ENCODE measurements around the gene SNAI3.

- no peak for TF ChIP-seq MXI1 (IDR thresholded peaks at IDR 0.05; ENCODE audit: low read depth, low read length)
- TF ChIP-seq GTF2F1 (IDR thresholded peaks at IDR 0.05; ENCODE audit: low read depth, low read length), result no peak
- no peak for TF ChIP-seq CEBPB (tag; IDR thresholded peaks at IDR 0.05)
Measured at GRCh38 chr16:88672776-88673175, 13.5 kb downstream of the SNAI3 start.

Data from K562 (cell line).